Common myeloid progenitor, CD34-positive (primary cell): ENCODE data around the gene ASB3.

ENCODE experiments used
- CTCF ChIA-PET: fragments of 350-600 bp; sonication (Branson Sonifier 250); formaldehyde crosslinking; loops from one replicate; lab custom pipeline; 2021; ENCODE audit warnings: antibody characterized with exemption; lab: Charles Lee
- POLR2A ChIA-PET: fragments of 350-600 bp; sonication (Branson Sonifier 250); formaldehyde crosslinking; loops from one replicate; lab custom pipeline; 2021; ENCODE audit warnings: antibody characterized with exemption; lab: Charles Lee
- DNase-seq, 3 donors: peaks; one replicate each; pipeline versions ENCODE4 v3.0.0 to v3.0.0-alpha.2; 2013
- H3K27ac ChIP-seq, 2 experiments: 1 replicate in 1 of 2; 2 replicates in 1 of 2; pipeline ENCODE4 v1.7.0; 2013; ENCODE audit warnings: inconsistent platforms in 2 of 2, low read length in 2 of 2, mild to moderate bottlenecking in 2 of 2, low read depth in 1 of 2, moderate library complexity in 1 of 2; ENCODE audit not compliant: severe bottlenecking in 2 of 2, insufficient read depth in 1 of 2, poor library complexity in 1 of 2
- H3K27me3 ChIP-seq, 5 experiments: replicated peaks in 2 of 5; 1 replicate in 3 of 5; 2 replicates in 2 of 5; pipeline versions ENCODE4 v1.6.1 to v1.7.0; 2013; ENCODE audit warnings: low read length in 4 of 5, mild to moderate bottlenecking in 2 of 5, moderate library complexity in 2 of 5, inconsistent platforms in 1 of 5; ENCODE audit not compliant: insufficient read depth in 5 of 5, control insufficient read depth in 4 of 5
- H3K36me3 ChIP-seq, 4 experiments: 1 replicate in 2 of 4; 2 replicates in 2 of 4; pipeline versions ENCODE4 v1.6.1 to v1.7.0; 2013; ENCODE audit warnings: low read length in 3 of 4, control low read depth in 1 of 4, mild to moderate bottlenecking in 1 of 4; ENCODE audit not compliant: control insufficient read depth in 4 of 4, insufficient read depth in 4 of 4
- H3K4me1 ChIP-seq, 4 experiments: 1 replicate in 3 of 4; 2 replicates in 1 of 4; pipeline versions ENCODE4 v1.6.1 to v1.7.1; 2013; ENCODE audit warnings: low read length in 3 of 4, mild to moderate bottlenecking in 3 of 4, control low read depth in 1 of 4, inconsistent platforms in 1 of 4, moderate library complexity in 1 of 4; ENCODE audit not compliant: control insufficient read depth in 4 of 4, insufficient read depth in 4 of 4; ENCODE audit errors: control extremely low read depth in 1 of 4
- H3K4me3 ChIP-seq, 7 experiments: 1 replicate in 4 of 7; 2 replicates in 3 of 7; pipeline versions ENCODE4 v1.5.1 to v1.7.0; 2013; ENCODE audit warnings: mild to moderate bottlenecking in 7 of 7, low read length in 6 of 7, moderate library complexity in 6 of 7, inconsistent platforms in 2 of 7, low read depth in 2 of 7, control low read depth in 1 of 7; ENCODE audit not compliant: insufficient read depth in 4 of 7, control insufficient read depth in 1 of 7; ENCODE audit errors: extremely low read depth in 1 of 7
- H3K9me3 ChIP-seq, 5 experiments: 1 replicate in 4 of 5; 2 replicates in 1 of 5; pipeline versions ENCODE4 v1.6.1 to v1.7.1; 2013; ENCODE audit warnings: low read length in 4 of 5, mild to moderate bottlenecking in 2 of 5, inconsistent platforms in 1 of 5, low read depth in 1 of 5, moderate library complexity in 1 of 5; ENCODE audit not compliant: control insufficient read depth in 4 of 5, insufficient read depth in 2 of 5; ENCODE audit errors: control extremely low read depth in 1 of 5
- WGBS: methylation state at CpG from one replicate; pipeline ENCODE4 v1.1.5; 2013; ENCODE audit not compliant: insufficient coverage; 5-methylcytosine and 5-hydroxymethylcytosine counted together

Gene ASB3

GRCh38 chr2:53622141-53622540 is 164.6 kb downstream of the ASB3 start:
- DNase-seq, result no peak
- peaks cover 0 to 9% (median 2%) of the 10 kb centered on the region in 5 experiments for H3K9me3 ChIP-seq
- ChIA-PET CTCF (interaction anchor here (0.8 kb wide), 1 partner anchor 21 kb away, joined by 3 read pairs; no protein-coding TSS in a partner anchor), POLR2A (no interaction called here)
- no peak overlapping the region for H3K4me3 ChIP-seq
- H3K27ac ChIP-seq, result no peak overlapping the region
- H3K4me1 ChIP-seq, result no peaks in the 10 kb centered on the region
- no peaks in the 10 kb centered on the region for H3K27me3 ChIP-seq
- no peaks in the 10 kb centered on the region for H3K36me3 ChIP-seq

GRCh38 chr2:53620981-53621380 is 165.8 kb downstream of the ASB3 start:
- Histone ChIP-seq H3K27me3 (no peaks in the 10 kb centered on the region), H3K4me1 (no peaks in the 10 kb centered on the region), H3K4me3 (no peak overlapping the region), H3K9me3 (peaks cover 0 to 9% (median 2%) of the 10 kb centered on the region in 5 experiments), H3K36me3 (no peaks in the 10 kb centered on the region), H3K27ac (no peak overlapping the region)
- no CpG with 5 or more reads among the region's 2 CpGs for WGBS
- no peak for DNase-seq
- CTCF ChIA-PET, result no interaction called here
- POLR2A ChIA-PET, result no interaction called here
